ENCODE measurements around the gene TRIM71. TPM values are rescaled to one million over a fixed set of nuclear protein-coding genes. Genes with fewer than 3 reads are reported as not detected.

The TRIM71 gene
- total and polyA plus RNA-seq, 12 donors = 0.07 TPM; not detected in 11

GRCh38 chr3:32867954-32868353, 50.2 kb downstream of the TRIM71 start:
- H3K27me3 ChIP-seq = peaks cover 0 to 11% (median 0%) of the 10 kb centered on the region in 7 donors
- no peaks in the 10 kb centered on the region for H3K36me3 ChIP-seq
- intact Hi-C loops (cut with DNase I) = no loop called here
- DNase-seq (no peak), ATAC-seq (no peak)
- no peak overlapping the region for H3K4me3 ChIP-seq
- no peak for TF ChIP-seq CTCF (IDR thresholded peaks at IDR 0.05)
- H3K27ac ChIP-seq = no peak overlapping the region
- WGBS, 2 donors = 90 to 91% methylated on average over 5 of the region's 5 CpGs
- no peaks in the 10 kb centered on the region for H3K4me1 ChIP-seq
- H3K9me3 ChIP-seq = no peaks in the 10 kb centered on the region

- Histone ChIP-seq H3K27me3 (peaks cover 0 to 11% (median 0%) of the 10 kb centered on the region in 7 donors), H3K27ac (no peak overlapping the region), H3K36me3 (no peaks in the 10 kb centered on the region), H3K4me1 (peaks cover 0 to 7% (median 0%) of the 10 kb centered on the region in 9 donors), H3K9me3 (no peaks in the 10 kb centered on the region), H3K4me3 (no peak overlapping the region)
- DNase-seq (no peak), ATAC-seq (no peak)
- TF ChIP-seq CTCF (IDR thresholded peaks at IDR 0.05) = no peak
- 86 to 87% methylated on average over 7 of the region's 7 CpGs for WGBS, 2 donors
- intact Hi-C loops (cut with DNase I) = no loop called here
Measured at GRCh38 chr3:32868719-32869512, 51.1 kb downstream of the TRIM71 start.

GRCh38 chr3:32869513-32870047, 51.8 kb downstream of the TRIM71 start:
- DNase-seq (no peak), ATAC-seq (no peak)
- Histone ChIP-seq H3K27ac (no peak overlapping the region), H3K4me1 (peaks cover 0 to 7% (median 0%) of the 10 kb centered on the region in 9 donors), H3K27me3 (peaks cover 0 to 11% (median 0%) of the 10 kb centered on the region in 7 donors), H3K36me3 (no peaks in the 10 kb centered on the region), H3K4me3 (no peak overlapping the region), H3K9me3 (no peaks in the 10 kb centered on the region)
- WGBS, 2 donors = 74 to 80% methylated on average over 15 of the region's 15 CpGs
- no peak for TF ChIP-seq CTCF (IDR thresholded peaks at IDR 0.05)
- intact Hi-C loops (cut with DNase I) = no loop called here

GRCh38 chr3:32870373-32871095, 52.7 kb downstream of the TRIM71 start:
- Histone ChIP-seq H3K4me3 (no peak overlapping the region), H3K36me3 (no peaks in the 10 kb centered on the region), H3K9me3 (no peaks in the 10 kb centered on the region), H3K27ac (no peak overlapping the region), H3K27me3 (peaks cover 0 to 11% (median 0%) of the 10 kb centered on the region in 7 donors), H3K4me1 (peaks cover 0 to 7% (median 0%) of the 10 kb centered on the region in 9 donors)
- no peak for ATAC-seq
- intact Hi-C loops (cut with DNase I) = no loop called here
- WGBS, 2 donors = 87 to 90% methylated on average over 10 of the region's 10 CpGs
- TF ChIP-seq CTCF (IDR thresholded peaks at IDR 0.05) = no peak
- no peak for DNase-seq

Data from heart right ventricle (tissue), 16 donors.